Heart right ventricle (tissue), 16 donors: ENCODE results near the gene FAM13B. TPM values are rescaled to one million over a fixed set of nuclear protein-coding genes. Genes with fewer than 3 reads are reported as not detected.

Experiments
- ATAC-seq, 8 donors: fragments of 200-7000 bp; cut with Tn5 transposase; one replicate each; pipeline ENCODE4 v1.9.1; 2020; ENCODE audit warnings: mild to moderate bottlenecking in 8 of 8, moderate library complexity in 8 of 8, moderate number of reproducible peaks in 1 of 8
- DNase-seq, 2 donors: peaks; one replicate each; pipeline ENCODE4 v3.0.0-alpha.2; 2020
- H3K27ac ChIP-seq, 10 donors: fragments of 200-600 bp; sonication (generic) in 2 of 10; one replicate each; pipeline versions ENCODE4 v1.5.0 to v1.8.0; 2020 to 2022; ENCODE audit warnings: mild to moderate bottlenecking in 3 of 10
- H3K27me3 ChIP-seq, 7 donors: fragments of 200-600 bp; one replicate each; pipeline ENCODE4 v1.8.0; 2021 to 2022; ENCODE audit warnings: mild to moderate bottlenecking in 2 of 7
- H3K36me3 ChIP-seq, 9 donors: fragments of 200-600 bp; sonication (generic) in 1 of 9; one replicate each; pipeline versions ENCODE4 v1.5.0 to v1.8.0; 2020 to 2022; ENCODE audit warnings: mild to moderate bottlenecking in 2 of 9
- H3K4me1 ChIP-seq, 9 donors: fragments of 200-600 bp; sonication (generic) in 1 of 9; one replicate each; pipeline versions ENCODE4 v1.5.0 to v1.8.0; 2020 to 2022; ENCODE audit warnings: mild to moderate bottlenecking in 4 of 9
- H3K4me3 ChIP-seq, 10 donors: fragments of 200-600 bp; sonication (generic) in 2 of 10; one replicate each; pipeline versions ENCODE4 v1.5.0 to v1.8.0; 2020 to 2022; ENCODE audit warnings: mild to moderate bottlenecking in 7 of 10, moderate library complexity in 2 of 10
- H3K9me3 ChIP-seq, 11 donors: fragments of 200-600 bp in 10 of 11; sonication (generic) in 2 of 11; one replicate each; pipeline versions ENCODE4 v1.5.0 to v1.8.0; 2013 to 2022; ENCODE audit warnings: mild to moderate bottlenecking in 2 of 11, control low read depth in 1 of 11, moderate library complexity in 1 of 11
- CTCF ChIP-seq, 9 donors: fragments of 200-600 bp; sonication (generic) in 2 of 9; IDR thresholded peaks; one replicate each; pipeline versions ENCODE4 v1.5.0 to v1.8.0; 2021 to 2022; ENCODE audit warnings: antibody characterized with exemption in 9 of 9, mild to moderate bottlenecking in 5 of 9, moderate library complexity in 1 of 9
- WGBS, 2 donors: extraction: QIAGEN DNeasy Blood & Tissue Kit; methylation state at CpG; one replicate each; pipeline ENCODE4 v1.1.7; 2013; ENCODE audit warnings: inconsistent platforms in 1 of 2; 5-methylcytosine and 5-hydroxymethylcytosine counted together
- intact Hi-C, 10 donors: fragments of 100-400 bp; cut with DNase I; formaldehyde crosslinking; loops; one replicate each; pipeline versions ENCODE4 v1.11.1 to v1.14.2; 2022
- polyA plus RNA-seq, 2 donors: library from polyadenylated mRNA; stranded (reverse); fragments of 200-250 nt; gene quantifications; one replicate each; pipeline ENCODE4 v1.2.3, GENCODE V29; 2013
- total RNA-seq, 10 donors: library from RNA; stranded (reverse); fragmentation: NEBNext Ultra II Directional in 3 of 10; extraction: Animal tissue kit (Norgen Biotek cat#: 25700) in 3 of 10; gene quantifications; one replicate each; pipeline versions ENCODE4 v1.2.1 to v1.2.4, GENCODE V29; 2021 to 2023
- donor health status: Arrhythmogenic right ventricular cardiomyopathy.
- donor health status: ischemic (EF 13 %, LVEDD 7.1; RV severe dilation, severe dysfunction).
- donor health status: healthy with polysubstance abuse.
- donor health status: DM: no; HTN: yes; CAD: no.
- donor health status: DM: no; HTN: no; CAD: no.
- donor health status: ischemic (EF 25% LVEDD 6.9; RV normal size, moderate dysfunction).
- donor health status: ischemic (EF 25% LVEDD 5.7; RV mildly dilated, moderate dysfunction).
- donor health status: healthy.
- donor health status: DM: yes; HTN: yes; CAD: no.
- donor health status: Ischemic cardiomyopathy.
- donor health status: ischemic (EF 35%, LVEDD 5.7; RV mildly dilated, moderate dysfunction).
- donor health status: nonischemic (EF 11% LVEDD 7.7; RV severe dilation, severe dysfunction).
- donor health status: DM: yes; HTN: yes; CAD: no.
- donor health status: PGD.
- donor health status: ischemic (EF 29% LVEDD 5.4; RV normal size, mild dysfunction).
- donor health status: nonischemic (EF 23%, LVEDD 6.1; RV moderate dilation, normal function).

FAM13B gene
- total and polyA plus RNA-seq, 12 donors = 8.8 to 47.4 (median 31.6) TPM

- Histone ChIP-seq H3K27me3 (no peaks in the 10 kb centered on the region), H3K4me3 (no peak overlapping the region), H3K4me1 (no peaks in the 10 kb centered on the region), H3K27ac (no peak overlapping the region), H3K9me3 (peaks cover 0 to 29% (median 8%) of the 10 kb centered on the region in 11 donors), H3K36me3 (no peaks in the 10 kb centered on the region)
- no peak for TF ChIP-seq CTCF (IDR thresholded peaks at IDR 0.05)
- WGBS, 2 donors = 84 to 92% methylated on average over 2 of the region's 2 CpGs
- ATAC-seq (no peak), DNase-seq (no peak)
- intact Hi-C loops = no loop called here
Observed at GRCh38 chr5:137914758-137915157, 118.1 kb downstream of the FAM13B start.

DNA sequence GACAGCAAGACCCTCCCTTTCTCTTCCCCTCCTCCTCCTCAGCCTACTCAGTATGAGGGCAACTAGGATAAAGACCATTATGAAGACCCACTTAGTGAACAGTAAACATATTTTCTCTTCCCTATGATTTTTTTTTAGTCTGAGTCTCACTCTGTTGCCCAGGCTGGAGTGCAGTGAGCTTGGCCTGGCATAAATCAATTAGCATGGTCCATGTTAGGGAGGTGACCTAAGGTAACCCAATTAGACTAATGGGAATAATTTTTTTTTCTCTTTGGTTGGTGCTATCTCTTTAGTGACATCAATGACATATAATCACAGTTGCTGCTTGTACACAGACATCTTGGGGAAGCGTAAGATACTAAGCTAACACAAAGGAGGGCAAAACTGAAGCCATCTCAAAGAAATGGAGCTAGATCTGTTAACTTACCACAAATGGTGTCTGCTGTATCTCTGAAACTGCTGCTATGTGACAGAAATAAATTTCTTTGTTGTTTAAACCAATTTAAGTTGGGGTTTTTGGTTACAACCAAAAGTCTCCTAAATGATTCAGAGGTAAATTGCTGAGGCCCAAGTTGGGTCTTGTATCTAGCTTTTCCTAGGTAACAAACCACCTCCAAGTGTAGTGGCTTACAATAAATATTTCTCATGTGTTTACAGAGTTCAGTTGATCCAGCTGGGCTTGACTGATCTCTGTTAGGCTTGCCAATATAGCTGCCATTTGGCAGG lies 130.3 kb downstream of the FAM13B start:
- H3K27ac ChIP-seq = no peak overlapping the region
- DNase-seq (no peak), ATAC-seq (peak in 1 of 8 donors; percentile 57)
- H3K27me3 ChIP-seq = no peaks in the 10 kb centered on the region
- no peaks in the 10 kb centered on the region for H3K9me3 ChIP-seq
- no peak overlapping the region for H3K4me3 ChIP-seq
- H3K4me1 ChIP-seq = peaks cover 0 to 8% (median 0%) of the 10 kb centered on the region in 9 donors
- H3K36me3 ChIP-seq = no peaks in the 10 kb centered on the region
- intact Hi-C loops = no loop called here
- 98 to 100% methylated on average over 1 of the region's 1 CpG for WGBS, 2 donors
- TF ChIP-seq CTCF (IDR thresholded peaks at IDR 0.05) = no peak

- no peak for DNase-seq
- Histone ChIP-seq H3K27me3 (no peaks in the 10 kb centered on the region), H3K4me3 (peak overlapping the region in 1 of 10 donors; percentile 11), H3K9me3 (no peaks in the 10 kb centered on the region), H3K4me1 (peaks cover 0 to 8% (median 0%) of the 10 kb centered on the region in 9 donors), H3K36me3 (no peaks in the 10 kb centered on the region), H3K27ac (no peak overlapping the region)
- 69 to 71% methylated on average over 5 of the region's 5 CpGs for WGBS, 2 donors
- no peak for ATAC-seq
- TF ChIP-seq CTCF (IDR thresholded peaks at IDR 0.05) = no peak
- intact Hi-C loops = no loop called here
Observed at GRCh38 chr5:137901011-137901817, 131.7 kb downstream of the FAM13B start.

- H3K4me3 ChIP-seq = no peak overlapping the region
- H3K36me3 ChIP-seq = no peaks in the 10 kb centered on the region
- 91 to 92% methylated on average over 3 of the region's 3 CpGs for WGBS, 2 donors
- DNase-seq = no peak
- no peak for TF ChIP-seq CTCF (IDR thresholded peaks at IDR 0.05)
- H3K9me3 ChIP-seq = no peaks in the 10 kb centered on the region
- intact Hi-C loops = no loop called here
- ATAC-seq = no peak
- no peak overlapping the region for H3K27ac ChIP-seq
- H3K27me3 ChIP-seq = no peaks in the 10 kb centered on the region
- H3K4me1 ChIP-seq = peaks cover 0 to 8% (median 0%) of the 10 kb centered on the region in 9 donors
Observed at GRCh38 chr5:137899493-137899892, 133.4 kb downstream of the FAM13B start.
